ENCODE measurements around the gene PID1. TPM values are rescaled to one million over a fixed set of nuclear protein-coding genes. Genes with fewer than 3 reads are reported as not detected.

PID1 gene
- total RNA-seq, 1 donor from 2014 or later: 0.69 TPM

DNA sequence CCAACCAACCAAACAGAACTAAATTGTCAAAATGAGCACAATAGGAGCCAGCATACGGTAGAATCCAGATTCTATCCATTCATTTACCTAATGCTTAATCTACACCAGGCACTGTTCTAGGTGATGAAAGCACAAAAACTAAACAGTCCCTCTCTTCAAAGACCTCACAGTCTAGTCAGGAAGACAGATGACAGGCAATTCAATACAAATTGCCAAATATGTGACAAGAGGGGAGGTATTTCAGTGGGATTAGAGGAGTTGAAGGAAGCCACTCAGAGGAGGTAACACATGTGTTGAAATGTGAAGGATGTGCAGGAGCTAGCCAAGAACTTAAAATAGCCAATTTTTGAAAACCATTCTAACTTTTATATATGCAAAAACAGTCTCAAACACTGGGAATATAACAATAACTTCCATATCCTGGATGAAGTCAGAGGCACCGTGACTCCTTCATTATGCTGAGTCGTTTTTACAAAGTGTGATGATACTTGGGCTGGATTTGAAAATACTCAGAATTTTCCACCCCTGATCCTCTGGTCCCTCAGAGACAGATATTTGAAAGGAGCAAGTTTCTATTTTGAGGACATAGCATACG, 204.9 kb downstream of the PID1 start:
- no peak for TF ChIP-seq CTCF (conservative IDR thresholded peaks at IDR 0.05; ENCODE audit: low read depth, low read length)
- DNase-seq (ENCODE audit: low read depth): no peak
- no peak overlapping the region for H3K4me3 ChIP-seq (ENCODE audit: low read depth, low read length)

GRCh38 chr2:229064749-229065148, 206.3 kb downstream of the PID1 start:
- no peak for TF ChIP-seq CTCF (conservative IDR thresholded peaks at IDR 0.05; ENCODE audit: low read depth, low read length)
- H3K4me3 ChIP-seq (ENCODE audit: low read depth, low read length): no peak overlapping the region
- DNase-seq (ENCODE audit: low read depth): no peak

GRCh38 chr2:229060147-229060546, 210.9 kb downstream of the PID1 start:
- no peak for TF ChIP-seq CTCF (conservative IDR thresholded peaks at IDR 0.05; ENCODE audit: low read depth, low read length)
- H3K4me3 ChIP-seq (ENCODE audit: low read depth, low read length): no peak overlapping the region
- DNase-seq (ENCODE audit: low read depth): no peak

DNA sequence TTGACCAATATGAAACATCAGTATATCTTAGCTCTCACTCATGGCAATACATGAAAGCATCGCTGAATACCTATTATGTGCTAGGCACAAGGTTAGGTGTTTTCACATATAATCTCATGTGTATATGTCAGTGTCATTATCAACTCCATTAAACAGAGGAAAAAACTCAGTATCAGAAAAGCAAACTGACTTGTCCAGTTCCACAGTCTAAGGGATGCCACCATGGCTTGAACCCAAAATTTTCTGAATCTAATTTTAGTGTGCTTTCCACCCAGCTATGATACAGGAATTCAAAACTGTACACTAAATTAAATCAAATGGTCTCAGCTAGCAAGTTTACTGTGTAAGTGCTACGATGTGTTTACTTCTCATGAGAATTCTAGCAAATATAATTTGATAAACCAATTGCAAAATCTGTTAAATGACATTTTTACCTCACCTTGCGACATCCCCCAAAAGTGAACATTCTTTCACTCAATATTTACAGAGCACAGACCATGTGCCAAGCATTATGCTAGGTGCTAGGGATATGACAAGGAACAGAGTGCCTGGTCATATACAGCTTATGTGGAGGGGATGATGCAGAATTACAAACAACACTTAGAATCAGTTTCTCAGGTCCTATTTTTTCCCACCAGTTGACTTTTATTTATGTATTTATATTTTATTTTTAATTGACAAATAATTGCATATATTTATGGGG, 211.6 kb downstream of the PID1 start:
- TF ChIP-seq CTCF (conservative IDR thresholded peaks at IDR 0.05; ENCODE audit: low read depth, low read length): no peak

DNA sequence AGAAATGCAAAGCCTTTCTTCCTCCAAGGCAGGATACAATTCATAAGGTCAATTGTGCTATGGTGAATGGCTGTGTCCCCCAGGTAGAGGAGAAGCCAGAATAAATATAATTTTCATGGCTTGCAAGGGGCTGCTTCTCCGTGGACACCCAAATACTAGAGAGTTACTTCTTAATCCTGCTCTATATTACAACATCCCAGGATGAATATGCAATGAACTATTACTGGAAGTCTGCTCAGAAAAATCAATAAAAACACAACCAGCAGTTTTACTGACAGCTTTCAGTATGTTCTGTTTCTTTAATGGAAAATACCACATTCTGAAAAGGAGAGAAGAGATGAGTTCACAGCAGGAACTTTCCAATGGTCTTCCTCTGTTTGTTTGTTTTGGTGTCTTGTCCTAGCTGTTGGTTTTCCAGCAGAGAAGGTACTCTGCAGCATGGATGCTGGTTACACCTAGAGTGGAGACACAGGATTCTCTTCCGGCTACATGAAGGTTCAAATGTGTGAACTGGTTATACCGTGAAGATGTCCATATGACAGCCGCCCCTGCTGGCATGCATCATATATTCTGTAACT, 213.0 kb downstream of the PID1 start:
- TF ChIP-seq CTCF (conservative IDR thresholded peaks at IDR 0.05; ENCODE audit: low read depth, low read length): no peak
- DNase-seq (ENCODE audit: low read depth): no peak
- H3K4me3 ChIP-seq (ENCODE audit: low read depth, low read length): no peak overlapping the region

More for the DNA sequence above, 211.6 kb downstream of the PID1 start:
- H3K4me3 ChIP-seq (ENCODE audit: low read depth, low read length): no peak overlapping the region
- no peak for DNase-seq (ENCODE audit: low read depth)

- H3K4me3 ChIP-seq (ENCODE audit: low read depth, low read length): no peak overlapping the region
- no peak for TF ChIP-seq CTCF (conservative IDR thresholded peaks at IDR 0.05; ENCODE audit: low read depth, low read length)
- DNase-seq (ENCODE audit: low read depth): no peak
Measured at GRCh38 chr2:229054311-229054710, 216.8 kb downstream of the PID1 start.
